ENCODE results near the gene TRIM26.

TRIM26 gene

GRCh38 chr6:30206799-30207618 lies 6.2 kb downstream of the TRIM26 start:
- no peak for TF ChIP-seq CTCF (IDR thresholded peaks at IDR 0.05; ENCODE audit: low read depth, low read length)
- DNase-seq (ENCODE audit: extremely low read depth, low read depth), result no peak

GRCh38 chr6:30206152-30206551 lies 7.1 kb downstream of the TRIM26 start:
- DNase-seq (ENCODE audit: extremely low read depth, low read depth), result no peak
- TF ChIP-seq CTCF (IDR thresholded peaks at IDR 0.05; ENCODE audit: low read depth, low read length), result no peak

- DNase-seq (ENCODE audit: extremely low read depth, low read depth), result no peak
- no peak for TF ChIP-seq CTCF (IDR thresholded peaks at IDR 0.05; ENCODE audit: low read depth, low read length)
These were observed 9.1 kb downstream of the TRIM26 start for GRCh38 chr6:30204116-30204515.

GRCh38 chr6:30202366-30202765 lies 10.8 kb downstream of the TRIM26 start:
- no peak for DNase-seq (ENCODE audit: extremely low read depth, low read depth)
- TF ChIP-seq CTCF (IDR thresholded peaks at IDR 0.05; ENCODE audit: low read depth, low read length), result no peak

- TF ChIP-seq CTCF (IDR thresholded peaks at IDR 0.05; ENCODE audit: low read depth, low read length), result no peak
- DNase-seq (ENCODE audit: extremely low read depth, low read depth), result no peak
These were observed 12.5 kb downstream of the TRIM26 start for GRCh38 chr6:30200551-30201281.

GRCh38 chr6:30198166-30199084 lies 14.8 kb downstream of the TRIM26 start:
- no peak for TF ChIP-seq CTCF (IDR thresholded peaks at IDR 0.05; ENCODE audit: low read depth, low read length)
- no peak for DNase-seq (ENCODE audit: extremely low read depth, low read depth)

Measured in AG09319 (cell line).